ENCODE results near the gene OSBPL10.

Gene OSBPL10

DNA sequence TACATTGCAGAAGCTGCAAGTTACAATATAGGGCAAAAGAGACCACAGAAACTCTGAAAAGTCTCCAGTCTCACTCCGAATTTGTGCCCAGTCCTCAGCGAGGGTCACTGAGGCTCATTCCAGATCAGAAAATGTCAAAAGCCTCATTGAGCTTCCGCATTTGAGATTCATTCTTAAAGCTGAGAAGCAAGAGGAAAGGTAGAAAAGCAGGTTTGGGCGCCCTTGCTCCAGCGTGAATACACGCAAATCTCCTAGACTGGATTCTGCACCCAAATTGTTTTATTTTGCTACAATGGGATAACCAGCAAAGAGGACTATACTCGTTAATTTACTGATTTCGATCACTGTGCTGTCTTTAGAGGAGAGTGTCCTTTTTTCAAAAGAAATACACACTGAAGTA, 236.1 kb downstream of the OSBPL10 start:
- DNase-seq (ENCODE audit: low spot score): no peak

GRCh38 chr3:31743331-31744089, 237.6 kb downstream of the OSBPL10 start:
- DNase-seq (ENCODE audit: low spot score): no peak

- no peak for DNase-seq (ENCODE audit: low spot score)
These were observed 240.7 kb downstream of the OSBPL10 start for GRCh38 chr3:31740397-31740796.

- DNase-seq (ENCODE audit: low spot score): no peak
These were observed 242.7 kb downstream of the OSBPL10 start for GRCh38 chr3:31738412-31738811.

- DNase-seq (ENCODE audit: low spot score): no peak
These were observed 245.4 kb downstream of the OSBPL10 start for GRCh38 chr3:31735667-31736066.

DNA sequence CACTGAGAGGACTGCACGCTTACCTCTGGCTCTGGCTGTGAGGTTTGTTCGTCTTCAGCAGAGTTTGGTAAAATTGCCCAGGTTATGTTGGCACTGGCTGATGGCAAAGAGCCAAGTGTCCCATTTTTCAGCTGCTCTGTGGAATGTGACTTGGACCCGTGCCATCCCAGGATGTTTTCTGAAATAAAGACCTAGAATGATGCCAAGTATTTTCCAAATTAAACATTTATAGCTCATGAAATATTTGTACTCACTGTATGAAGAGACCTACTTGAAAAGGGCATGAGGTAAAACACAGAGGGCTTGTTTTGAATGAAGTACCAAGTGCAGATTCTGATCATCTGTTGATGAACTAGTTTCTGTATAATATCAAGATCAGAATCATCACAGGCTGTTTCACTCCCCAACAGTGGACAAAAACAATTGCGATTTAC, 247.8 kb downstream of the OSBPL10 start:
- DNase-seq (ENCODE audit: low spot score): no peak

- DNase-seq (ENCODE audit: low spot score): no peak
These were observed 248.5 kb downstream of the OSBPL10 start for GRCh38 chr3:31732548-31732947.

DNA sequence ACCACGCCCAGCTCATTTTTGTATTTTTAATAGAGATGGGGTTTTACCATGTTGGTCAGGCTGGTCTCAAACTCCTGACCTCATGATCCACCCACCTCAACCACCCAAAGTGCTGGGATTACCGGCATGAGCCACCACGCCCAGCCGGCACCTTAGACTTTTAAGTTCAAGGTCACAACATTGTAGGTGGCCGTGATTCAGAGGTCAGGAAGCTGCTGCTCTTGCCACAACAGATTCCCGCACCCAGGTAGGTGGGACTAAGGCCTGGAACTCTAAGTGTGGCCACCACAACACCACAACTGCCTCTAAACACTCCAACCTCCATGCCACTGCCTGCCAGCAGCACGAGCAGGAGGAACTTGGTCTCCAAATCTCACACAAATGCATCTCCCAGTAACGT, 251.5 kb downstream of the OSBPL10 start:
- no peak for DNase-seq (ENCODE audit: low spot score)

DNA sequence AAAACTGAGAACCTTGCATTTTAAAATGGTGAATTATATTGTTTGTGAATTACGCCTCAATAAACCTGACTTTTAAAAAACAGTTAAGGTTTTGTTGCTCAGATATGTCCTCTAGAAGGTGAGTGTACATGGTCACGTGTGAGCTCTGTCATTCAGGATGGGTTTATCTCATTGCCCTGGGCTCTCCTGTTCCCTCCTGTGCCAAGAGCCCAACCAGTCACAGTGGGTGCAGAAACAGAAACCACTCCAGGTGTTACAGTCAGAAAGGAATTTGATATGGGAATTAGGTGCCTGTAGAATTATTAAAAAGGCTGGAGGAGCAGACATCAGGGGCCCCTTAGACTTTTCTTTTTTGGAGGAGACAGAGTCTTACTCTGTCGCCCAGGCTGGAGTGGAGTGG, 252.0 kb downstream of the OSBPL10 start:
- no peak for DNase-seq (ENCODE audit: low spot score)

GRCh38 chr3:31728403-31728802, 252.7 kb downstream of the OSBPL10 start:
- DNase-seq (ENCODE audit: low spot score): no peak

- DNase-seq (ENCODE audit: low spot score): no peak
These were observed 255.1 kb downstream of the OSBPL10 start for GRCh38 chr3:31725976-31726375.

DNA sequence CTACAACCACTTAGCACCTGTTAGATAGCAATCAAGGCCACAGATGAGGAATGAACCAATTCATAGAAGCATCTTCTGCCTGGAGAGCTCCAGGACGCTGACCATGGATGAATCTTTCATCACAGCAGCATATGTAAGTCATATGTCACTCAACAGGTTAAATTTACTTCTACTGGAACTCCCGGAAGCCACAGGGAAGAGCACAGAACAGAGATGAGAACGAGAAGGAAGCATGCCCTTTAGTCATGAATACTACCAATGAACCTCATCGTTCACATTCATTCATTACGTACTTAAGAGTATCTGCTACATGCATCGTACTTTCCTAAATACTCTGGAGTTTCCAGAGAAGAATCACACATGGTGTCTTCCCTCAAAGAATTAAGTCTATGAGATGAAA, 255.5 kb downstream of the OSBPL10 start:
- DNase-seq (ENCODE audit: low spot score): no peak

GRCh38 chr3:31724651-31725050, 256.4 kb downstream of the OSBPL10 start:
- no peak for DNase-seq (ENCODE audit: low spot score)

- no peak for DNase-seq (ENCODE audit: low spot score)
These were observed 256.9 kb downstream of the OSBPL10 start for GRCh38 chr3:31724116-31724515.

DNA sequence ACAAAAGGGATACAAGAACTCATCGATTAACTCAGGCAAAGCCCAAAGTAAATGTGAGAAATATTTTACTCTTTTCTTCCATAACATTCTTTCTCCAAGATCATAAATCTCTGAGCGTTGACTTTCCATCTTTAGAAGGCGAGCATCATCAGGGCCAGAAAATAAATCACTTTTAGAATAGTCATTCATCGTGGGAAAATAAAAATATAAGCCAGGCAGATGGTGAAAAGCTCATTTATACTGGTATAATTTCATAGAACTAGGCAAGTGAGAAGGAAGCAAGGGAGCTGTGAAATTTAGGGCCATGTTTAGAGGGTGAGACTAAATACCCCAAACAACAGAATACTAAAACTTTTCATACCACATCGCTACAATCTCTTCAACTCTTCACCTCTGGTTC, 257.4 kb downstream of the OSBPL10 start:
- DNase-seq (ENCODE audit: low spot score): no peak

DNA sequence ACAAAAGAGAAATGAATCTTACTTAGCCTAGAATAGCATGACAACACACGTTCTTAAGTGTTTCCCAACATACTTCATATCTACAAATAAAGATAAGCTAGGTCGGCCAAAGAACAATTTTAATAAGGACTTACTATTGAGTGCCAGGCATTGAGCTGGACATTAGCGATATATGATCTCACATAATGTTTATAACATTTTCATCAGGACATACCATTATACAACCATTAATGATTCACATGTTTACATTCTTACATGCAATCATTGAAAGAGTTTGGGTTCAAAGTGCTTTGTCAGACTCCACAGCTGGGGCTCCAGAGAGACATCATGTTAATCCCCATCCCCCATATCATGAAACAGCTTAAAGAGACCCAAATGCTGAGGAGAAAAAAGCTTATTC, 259.4 kb downstream of the OSBPL10 start:
- no peak for DNase-seq (ENCODE audit: low spot score)

- no peak for DNase-seq (ENCODE audit: low spot score)
These were observed 266.4 kb downstream of the OSBPL10 start for GRCh38 chr3:31714495-31715280.

DNA sequence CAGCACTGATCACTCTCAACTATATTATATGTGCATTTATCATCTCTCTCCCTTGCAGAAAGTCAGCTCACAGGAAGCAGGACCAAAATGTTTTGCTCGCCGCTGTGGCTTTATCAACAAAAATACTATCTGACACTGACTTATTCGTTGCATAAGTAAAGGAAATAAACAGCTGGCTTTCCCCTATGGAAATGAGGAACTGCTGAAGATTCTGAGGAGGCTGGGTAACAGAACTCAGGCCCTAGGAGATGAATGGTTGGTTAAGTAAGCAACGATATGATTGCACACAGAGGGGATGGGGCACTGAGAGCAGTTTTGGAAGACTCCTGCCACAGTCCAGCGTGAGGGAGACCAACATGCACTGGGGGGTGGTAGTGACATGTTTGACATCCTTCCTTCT, 267.2 kb downstream of the OSBPL10 start:
- DNase-seq (ENCODE audit: low spot score): no peak

DNA sequence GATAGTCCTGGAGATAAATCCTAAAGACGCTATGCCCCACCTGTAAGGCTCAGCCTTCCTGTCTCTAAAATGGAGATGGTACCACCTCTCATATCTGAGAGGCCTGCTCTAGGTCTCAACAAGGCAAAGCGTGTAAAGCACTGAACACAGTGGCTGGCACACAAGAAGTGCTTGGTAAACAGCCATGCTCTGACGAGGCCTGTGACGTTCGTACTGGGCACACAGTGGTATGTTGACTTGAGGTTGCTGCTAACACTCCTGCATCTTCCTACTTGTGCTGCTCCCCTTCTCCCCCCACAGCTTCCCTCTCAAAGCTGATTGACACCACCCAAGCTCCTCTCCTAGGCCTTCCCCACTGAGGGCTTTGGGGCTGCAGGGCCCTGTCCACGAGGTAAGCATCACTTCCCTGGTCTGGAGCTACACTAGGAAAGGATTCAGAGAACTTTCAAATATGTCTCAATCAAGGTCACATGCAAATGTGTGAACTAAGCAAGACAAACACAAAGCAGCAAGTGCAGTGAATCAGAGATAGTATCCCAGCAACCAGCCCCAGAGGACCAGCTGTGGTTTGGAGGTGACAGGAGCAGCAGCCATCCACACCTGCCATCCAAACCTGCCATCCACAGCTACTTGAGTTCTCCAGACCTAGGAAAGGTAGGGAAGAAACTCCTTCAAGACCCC, 270.8 kb downstream of the OSBPL10 start:
- no peak for DNase-seq (ENCODE audit: low spot score)

GRCh38 chr3:31709526-31709925, 271.5 kb downstream of the OSBPL10 start:
- DNase-seq (ENCODE audit: low spot score): no peak

- no peak for DNase-seq (ENCODE audit: low spot score)
These were observed 272.1 kb downstream of the OSBPL10 start for GRCh38 chr3:31709005-31709404.

DNA sequence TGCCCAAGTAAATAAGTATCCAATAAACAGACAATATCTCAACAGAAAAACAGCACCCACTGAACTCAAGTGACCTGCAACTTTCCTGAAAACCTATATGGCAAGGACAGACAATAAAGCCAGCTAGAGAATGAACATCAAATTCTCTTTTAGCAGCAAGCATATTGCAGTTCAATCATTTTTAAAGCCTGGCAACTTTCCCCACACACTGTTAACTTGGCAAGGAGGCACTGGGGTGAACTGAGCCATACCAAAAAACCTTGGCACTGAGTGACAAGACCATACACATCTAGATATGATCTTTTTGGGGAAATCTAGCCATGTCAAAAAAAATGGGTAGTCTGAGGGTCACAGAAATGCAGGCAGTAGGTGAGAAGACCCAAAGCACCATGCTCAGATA, 273.8 kb downstream of the OSBPL10 start:
- no peak for DNase-seq (ENCODE audit: low spot score)

DNA sequence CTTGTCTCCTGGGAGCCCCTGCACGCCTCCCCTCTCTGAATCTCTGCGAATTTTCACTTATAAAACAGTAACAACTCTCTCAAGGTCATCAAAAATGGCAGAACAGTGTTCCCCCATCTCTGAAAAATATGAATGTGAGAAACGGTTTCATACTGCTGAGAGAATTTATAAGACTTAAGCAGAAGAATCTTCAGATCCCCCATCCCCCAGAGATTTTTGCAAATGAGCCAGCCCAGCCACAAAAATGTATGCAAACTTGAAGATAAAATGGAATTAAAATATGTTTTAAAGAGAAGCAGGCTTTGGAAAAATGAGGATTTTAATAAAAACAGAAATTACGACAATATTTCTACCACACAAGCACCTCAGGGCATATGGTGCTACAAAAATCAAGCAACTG, 275.3 kb downstream of the OSBPL10 start:
- DNase-seq (ENCODE audit: low spot score): no peak
